T-helper 22 cell (primary cell): Measurements from ENCODE around the gene PDHX.

ENCODE experiments used
- DNase-seq: peaks from one replicate; pipeline ENCODE4 v3.0.0-alpha.2; 2020; ENCODE audit warnings: low read depth

Gene PDHX

GRCh38 chr11:34957606-34958005 is 41.2 kb downstream of the PDHX start:
- no peak for DNase-seq

GRCh38 chr11:34959770-34960169 is 43.4 kb downstream of the PDHX start:
- no peak for DNase-seq

GRCh38 chr11:34960277-34960676 is 43.9 kb downstream of the PDHX start:
- no peak for DNase-seq

GRCh38 chr11:34962034-34962433 is 45.6 kb downstream of the PDHX start:
- DNase-seq = no peak

- no peak for DNase-seq
Observed at GRCh38 chr11:34963351-34963750, 46.9 kb downstream of the PDHX start.

- no peak for DNase-seq
Observed at GRCh38 chr11:34964610-34965331, 48.4 kb downstream of the PDHX start.

GRCh38 chr11:34968862-34969261 is 52.4 kb downstream of the PDHX start:
- no peak for DNase-seq

- no peak for DNase-seq
Observed at GRCh38 chr11:34970033-34970432, 53.6 kb downstream of the PDHX start.

- no peak for DNase-seq
Observed at GRCh38 chr11:34970480-34970879, 54.1 kb downstream of the PDHX start.

GRCh38 chr11:34971928-34972327 is 55.5 kb downstream of the PDHX start:
- no peak for DNase-seq

GRCh38 chr11:34972366-34972765 is 55.9 kb downstream of the PDHX start:
- DNase-seq = no peak

GRCh38 chr11:34972892-34973291 is 56.5 kb downstream of the PDHX start:
- DNase-seq = no peak

GRCh38 chr11:34975482-34975881 is 59.1 kb downstream of the PDHX start:
- no peak for DNase-seq

- no peak for DNase-seq
Observed at GRCh38 chr11:34976496-34977088, 60.2 kb downstream of the PDHX start.

- DNase-seq = no peak
Observed at GRCh38 chr11:34977089-34977912, 60.9 kb downstream of the PDHX start.

- no peak for DNase-seq
Observed at GRCh38 chr11:34978236-34979191, 62.1 kb downstream of the PDHX start.

GRCh38 chr11:34984514-34984913 is 68.1 kb downstream of the PDHX start:
- DNase-seq = no peak

- no peak for DNase-seq
Observed at GRCh38 chr11:34986883-34987520, 70.6 kb downstream of the PDHX start.

GRCh38 chr11:34987617-34988016 is 71.2 kb downstream of the PDHX start:
- no peak for DNase-seq

- DNase-seq = no peak
Observed at GRCh38 chr11:34988294-34989255, 72.2 kb downstream of the PDHX start.
